ENCODE results near the gene NME9.

GRCh38 chr3:138367326-138367850 lies 37.7 kb upstream of the NME9 start:
- TF ChIP-seq CTCF (IDR thresholded peaks at IDR 0.05) (no peak), POLR2A (IDR thresholded peaks at IDR 0.05) (no peak)
